ENCODE measurements around the gene KIAA1586. TPM values are rescaled to one million over a fixed set of nuclear protein-coding genes. Genes with fewer than 3 reads are reported as not detected.
A peak's percentile ranks its signal among the peaks of the same experiment; 100 is the strongest.
"Not testable (repeated sequence)": the region's sequence is repeated elsewhere in the genome, so short reads cannot be mapped to it uniquely, and the experiment has no call there.

KIAA1586 gene, protein sequence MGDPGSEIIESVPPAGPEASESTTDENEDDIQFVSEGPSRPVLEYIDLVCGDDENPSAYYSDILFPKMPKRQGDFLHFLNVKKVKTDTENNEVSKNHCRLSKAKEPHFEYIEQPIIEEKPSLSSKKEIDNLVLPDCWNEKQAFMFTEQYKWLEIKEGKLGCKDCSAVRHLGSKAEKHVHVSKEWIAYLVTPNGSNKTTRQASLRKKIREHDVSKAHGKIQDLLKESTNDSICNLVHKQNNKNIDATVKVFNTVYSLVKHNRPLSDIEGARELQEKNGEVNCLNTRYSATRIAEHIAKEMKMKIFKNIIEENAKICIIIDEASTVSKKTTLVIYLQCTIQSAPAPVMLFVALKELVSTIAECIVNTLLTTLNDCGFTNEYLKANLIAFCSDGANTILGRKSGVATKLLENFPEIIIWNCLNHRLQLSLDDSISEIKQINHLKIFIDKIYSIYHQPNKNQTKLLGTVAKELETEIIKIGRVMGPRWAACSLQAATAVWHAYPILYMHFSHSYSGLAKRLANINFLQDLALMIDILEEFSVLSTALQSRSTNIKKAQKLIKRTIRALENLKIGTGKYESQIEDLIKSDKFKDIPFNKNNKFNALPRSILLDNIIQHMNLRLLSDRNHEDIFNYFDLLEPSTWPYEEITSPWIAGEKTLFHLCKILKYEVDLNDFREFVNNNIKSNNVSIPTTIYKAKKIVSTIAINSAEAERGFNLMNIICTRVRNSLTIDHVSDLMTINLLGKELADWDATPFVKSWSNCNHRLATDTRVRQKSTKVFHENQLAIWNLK
- total RNA-seq, result 10 to 100 TPM in 8 of 9 donors, 1 to 10 TPM in 1; 4.4 to 43.1 (median 16.2) TPM
- 10 to 100 TPM in 1 of 3 donors, 1 to 10 TPM in 2; 3.7 to 15.9 (median 4.3) TPM for polyA plus RNA-seq
- long read RNA-seq, donor 1, transcript KIAA1586-201 (4 exons, 2,933 nt), result major isoform, 13 of 56 reads
- long read RNA-seq, donor 1, partial matches to known transcripts, result 40 of 56 reads
- long read RNA-seq, donor 1, other reads (novel, unspliced or antisense), result 0 of 56 reads
- long read RNA-seq, donor 2, transcript KIAA1586-201 (4 exons, 2,933 nt), result major isoform, 14 of 14 reads
- long read RNA-seq, donor 2, partial matches to known transcripts, result 0 of 14 reads
- long read RNA-seq, donor 2, other reads (novel, unspliced or antisense), result 0 of 14 reads
- long read RNA-seq, donor 3, transcript KIAA1586-201 (4 exons, 2,933 nt), result major isoform, 13 of 37 reads
- long read RNA-seq, donor 3, partial matches to known transcripts, result 23 of 37 reads
- long read RNA-seq, donor 3, other reads (novel, unspliced or antisense), result 0 of 37 reads
- long read RNA-seq, donor 4, transcript KIAA1586-201 (4 exons, 2,933 nt), result major isoform, 8 of 10 reads
- long read RNA-seq, donor 4, partial matches to known transcripts, result 1 of 10 reads
- long read RNA-seq, donor 4, other reads (novel, unspliced or antisense), result 0 of 10 reads
- long read RNA-seq, donor 5, transcript KIAA1586-201 (4 exons, 2,933 nt), result major isoform, 6 of 10 reads
- long read RNA-seq, donor 5, partial matches to known transcripts, result 3 of 10 reads
- long read RNA-seq, donor 5, other reads (novel, unspliced or antisense), result 1 of 10 reads
- long read RNA-seq, donor 6, transcript KIAA1586-201 (4 exons, 2,933 nt), result major isoform, 5 of 9 reads
- long read RNA-seq, donor 6, partial matches to known transcripts, result 3 of 9 reads
- long read RNA-seq, donor 6, other reads (novel, unspliced or antisense), result 1 of 9 reads
- long read RNA-seq, donor 7, partial matches to known transcripts, result 0 of 3 reads
- long read RNA-seq, donor 7, other reads (novel, unspliced or antisense), result 0 of 3 reads
- long read RNA-seq, donor 8, transcript KIAA1586-201 (4 exons, 2,933 nt), result major isoform, 6 of 6 reads
- long read RNA-seq, donor 8, partial matches to known transcripts, result 0 of 6 reads
- long read RNA-seq, donor 8, other reads (novel, unspliced or antisense), result 0 of 6 reads
- long read RNA-seq, donor 9, transcript KIAA1586-201 (4 exons, 2,933 nt), result major isoform, 13 of 14 reads
- long read RNA-seq, donor 9, partial matches to known transcripts, result 0 of 14 reads
- long read RNA-seq, donor 9, other reads (novel, unspliced or antisense), result 0 of 14 reads
- long read RNA-seq, donor 10, transcript KIAA1586-201 (4 exons, 2,933 nt), result major isoform, 9 of 11 reads
- long read RNA-seq, donor 10, partial matches to known transcripts, result 0 of 11 reads
- long read RNA-seq, donor 10, other reads (novel, unspliced or antisense), result 0 of 11 reads

DNA sequence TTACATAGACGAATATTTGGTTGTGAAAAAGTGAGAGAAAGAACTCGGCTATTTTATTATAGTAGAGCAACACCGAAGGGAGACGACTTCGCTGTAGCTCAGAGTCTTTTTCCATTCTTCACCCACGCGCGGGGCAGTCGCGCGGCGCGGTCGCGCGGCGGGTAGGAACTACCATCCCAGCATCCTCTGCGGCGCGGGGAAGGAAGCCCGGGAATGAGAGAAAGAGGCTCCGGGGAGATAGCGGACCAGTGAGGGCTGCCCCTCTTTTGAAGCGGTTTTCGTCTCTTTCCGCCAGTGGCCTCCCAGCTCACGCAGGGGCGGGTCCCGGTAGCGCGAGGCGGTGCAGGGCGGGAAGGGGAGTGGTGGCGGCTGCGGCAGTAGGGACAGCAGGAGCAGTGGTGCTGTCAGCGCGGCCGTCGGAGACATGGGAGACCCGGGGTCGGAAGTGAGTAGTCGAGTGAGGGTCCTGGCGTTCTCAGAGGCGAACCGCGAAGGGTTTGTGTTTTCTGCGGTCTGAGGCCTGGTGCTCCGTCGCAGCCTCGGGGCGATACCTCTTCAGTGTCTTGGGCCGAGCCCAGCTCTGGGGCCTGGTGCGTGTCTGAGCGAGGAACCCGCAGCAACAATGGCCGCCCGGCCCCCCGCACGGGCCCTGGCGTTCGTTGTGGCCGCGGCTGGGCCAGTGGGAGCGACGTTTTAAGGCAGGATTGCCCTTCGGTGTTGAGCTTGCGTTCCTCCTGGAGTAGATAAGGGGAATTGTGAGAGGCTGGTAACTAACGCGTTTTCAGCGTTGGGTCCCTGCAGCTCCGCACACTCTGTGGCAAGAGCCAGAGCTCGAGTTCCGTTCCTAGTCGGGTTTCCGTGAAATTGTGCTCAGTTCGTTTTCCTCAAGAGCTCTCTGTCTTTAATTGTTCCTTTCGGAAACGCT is at the start of gene KIAA1586:
KIAA1586 (plus strand) TSS at position 362 of the 925 bp plus-strand sequence; CDS start at position 425, 63 bp downstream.
- peak within 1 kb of the TSS in 3 of 5 donors; percentile 48 to 82 (median 76) for H3K27ac ChIP-seq

DNA sequence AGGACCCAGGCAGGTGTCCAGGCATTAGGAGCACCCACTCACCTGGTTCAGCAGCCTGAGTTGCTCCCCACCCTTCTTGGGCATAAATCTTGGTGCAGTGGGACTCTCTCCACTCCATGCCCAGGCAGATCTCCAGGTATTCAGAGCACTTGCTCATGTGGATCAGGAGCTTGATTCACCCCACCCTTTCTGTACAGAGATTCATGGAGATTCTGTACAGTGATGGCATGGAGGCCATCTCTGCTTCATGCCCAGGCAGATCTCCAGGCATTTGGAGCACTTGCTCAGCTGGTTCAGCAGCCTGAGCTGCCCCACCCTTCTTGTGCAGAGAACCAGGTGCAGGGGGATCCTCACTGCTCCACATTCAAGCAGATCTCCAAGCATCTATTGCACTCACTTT is 47.4 kb upstream of the KIAA1586 start:
- intact Hi-C loops (cut with DNase I), result no loop called here
- no peaks in the 10 kb centered on the region for H3K9me3 ChIP-seq (replicated peaks in 1 of 3)
- no peak overlapping the region for H3K4me3 ChIP-seq
- H3K27me3 ChIP-seq, result no peaks in the 10 kb centered on the region
- no peak overlapping the region for H3K27ac ChIP-seq
- DNase-seq, result no peak
- no peaks in the 10 kb centered on the region for H3K36me3 ChIP-seq (replicated peaks in 1 of 2)
- H3K4me1 ChIP-seq (replicated peaks in 1 of 2), result no peaks in the 10 kb centered on the region
- TF ChIP-seq, protein P1, sequence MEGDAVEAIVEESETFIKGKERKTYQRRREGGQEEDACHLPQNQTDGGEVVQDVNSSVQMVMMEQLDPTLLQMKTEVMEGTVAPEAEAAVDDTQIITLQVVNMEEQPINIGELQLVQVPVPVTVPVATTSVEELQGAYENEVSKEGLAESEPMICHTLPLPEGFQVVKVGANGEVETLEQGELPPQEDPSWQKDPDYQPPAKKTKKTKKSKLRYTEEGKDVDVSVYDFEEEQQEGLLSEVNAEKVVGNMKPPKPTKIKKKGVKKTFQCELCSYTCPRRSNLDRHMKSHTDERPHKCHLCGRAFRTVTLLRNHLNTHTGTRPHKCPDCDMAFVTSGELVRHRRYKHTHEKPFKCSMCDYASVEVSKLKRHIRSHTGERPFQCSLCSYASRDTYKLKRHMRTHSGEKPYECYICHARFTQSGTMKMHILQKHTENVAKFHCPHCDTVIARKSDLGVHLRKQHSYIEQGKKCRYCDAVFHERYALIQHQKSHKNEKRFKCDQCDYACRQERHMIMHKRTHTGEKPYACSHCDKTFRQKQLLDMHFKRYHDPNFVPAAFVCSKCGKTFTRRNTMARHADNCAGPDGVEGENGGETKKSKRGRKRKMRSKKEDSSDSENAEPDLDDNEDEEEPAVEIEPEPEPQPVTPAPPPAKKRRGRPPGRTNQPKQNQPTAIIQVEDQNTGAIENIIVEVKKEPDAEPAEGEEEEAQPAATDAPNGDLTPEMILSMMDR (IDR thresholded peaks at IDR 0.05), result no peak
- no peak for TF ChIP-seq POLR2A (IDR thresholded peaks at IDR 0.05)

More for the DNA sequence above, at the start of gene KIAA1586:
- TF ChIP-seq, protein P1 (IDR thresholded peaks at IDR 0.05), result peak in 1 of 6 experiments; percentile 13
- peak; percentile 85 to 92 for TF ChIP-seq POLR2A (IDR thresholded peaks at IDR 0.05)
- not testable (repeated sequence) for H3K9me3 ChIP-seq (replicated peaks in 1 of 3); H3K27me3 ChIP-seq
- peaks cover 0 to 16% of the 10 kb centered on the region in 2 donors for H3K36me3 ChIP-seq (replicated peaks in 1 of 2)
- WGBS, 4 donors, result 0 to 1% (median 1%) methylated on average over 21 to 43 of the region's 78 CpGs
- H3K4me1 ChIP-seq (replicated peaks in 1 of 2), result peaks cover 0 to 22% of the 10 kb centered on the region in 2 donors
- DNase-seq, result peak; percentile 92 to 95 (median 94)
- intact Hi-C loops (cut with DNase I), result loop anchor here in 1 of 2 donors (10.0 kb wide), 1 partner anchor 268 kb away; the partner anchor contains the start of gene PRIM2
- peak within 1 kb of the TSS in 3 of 4 donors; percentile 9 to 56 (median 28) for H3K4me3 ChIP-seq

DNA sequence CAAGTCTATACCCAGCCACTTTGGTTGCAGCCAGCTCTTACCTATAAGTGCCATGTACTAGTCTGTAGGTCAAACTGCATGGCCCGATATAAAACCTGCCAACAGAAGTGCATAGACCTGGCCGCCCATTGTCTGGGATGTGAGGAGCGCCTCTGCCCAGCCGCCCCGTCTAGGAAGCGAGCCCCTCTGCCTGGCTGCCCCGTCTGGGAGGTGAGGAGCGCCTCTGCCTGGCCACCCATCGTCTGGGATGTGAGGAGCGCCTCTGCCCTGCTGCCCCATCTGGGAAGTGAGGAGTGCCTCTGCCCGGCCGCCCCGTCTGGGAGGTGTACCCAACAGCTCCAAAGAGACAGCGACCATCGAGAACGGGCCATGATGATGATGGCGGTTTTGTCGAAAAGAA is 46.7 kb upstream of the KIAA1586 start:
- H3K27ac ChIP-seq; intact Hi-C loops (cut with DNase I); H3K4me3 ChIP-seq; H3K4me1 ChIP-seq (replicated peaks in 1 of 2); H3K36me3 ChIP-seq (replicated peaks in 1 of 2); DNase-seq; H3K27me3 ChIP-seq; H3K9me3 ChIP-seq (replicated peaks in 1 of 3): not testable (repeated sequence)
- WGBS, 4 donors, result 91 to 100% (median 96%) methylated on average over 12 to 18 of the region's 18 CpGs

Measured in adrenal gland (tissue), 19 donors.